HepG2 (cell line): ENCODE measurements around the gene FAM149A. TPM values are rescaled to one million over a fixed set of nuclear protein-coding genes. Genes with fewer than 3 reads are reported as not detected.

Experiments used
- GTF3A ChIP-seq: sonication (generic); formaldehyde crosslinking; conservative IDR thresholded peaks from 2 replicates; pipeline ENCODE4 v1.4.0; 2020; ENCODE audit warnings: mild to moderate bottlenecking, missing genetic modification reagents
- HNF4A ChIP-seq: sonication (generic); formaldehyde crosslinking; IDR thresholded peaks from 2 replicates; pipeline ENCODE4 v1.4.0; 2020; ENCODE audit warnings: missing genetic modification reagents
- IRF2 ChIP-seq: IDR thresholded peaks from 2 replicates; pipeline ENCODE4 v1.6.1; 2018; ENCODE audit warnings: missing genetic modification reagents, missing compliant biosample characterization
- KMT2A ChIP-seq: sonication (generic); formaldehyde crosslinking; IDR thresholded peaks from 2 replicates; pipeline ENCODE4 v1.4.0; 2020; ENCODE audit warnings: missing genetic modification reagents
- LCORL ChIP-seq, 2 experiments: fragments of 450-650 bp in 1 of 2; sonication (generic) in 1 of 2; formaldehyde crosslinking in 1 of 2; IDR thresholded peaks; 2 replicates each; pipeline versions ENCODE4 v1.5.0 to v1.6.1; 2017 to 2020; ENCODE audit warnings: antibody characterized with exemption in 1 of 2, missing genetic modification reagents in 1 of 2
- SMAD3 ChIP-seq: sonication (generic); formaldehyde crosslinking; IDR thresholded peaks from 2 replicates; pipeline ENCODE4 v1.4.0; 2020; ENCODE audit warnings: missing genetic modification reagents
- ZC3H13 ChIP-seq: sonication (generic); formaldehyde crosslinking; IDR thresholded peaks from 2 replicates; pipeline ENCODE4 v1.8.1; 2023; ENCODE audit warnings: mild to moderate bottlenecking, missing genetic modification reagents, moderate library complexity
- ZEB1 ChIP-seq: IDR thresholded peaks from 2 replicates; pipeline ENCODE4 v1.6.1; 2012; ENCODE audit warnings: mild to moderate bottlenecking, low read depth, inconsistent platforms; ENCODE audit not compliant: insufficient replicate concordance
- ZNF510 ChIP-seq: sonication (generic); formaldehyde crosslinking; IDR thresholded peaks from 2 replicates; pipeline ENCODE4 v1.4.0; 2020; ENCODE audit warnings: low read depth, mild to moderate bottlenecking, missing genetic modification reagents
- ZNF724P ChIP-seq: sonication (generic); formaldehyde crosslinking; IDR thresholded peaks from 2 replicates; pipeline ENCODE4 v1.8.0; 2022; ENCODE audit warnings: missing genetic modification reagents, borderline replicate concordance
- polyA plus RNA-seq, 8 experiments: library from polyadenylated mRNA; depleted of rRNA in 3 of 8; stranded (reverse) in 7 of 8; unstranded in 1 of 8; fragments of >200 nt; fragmentation: Illumina TruSeq in 4 of 8; extraction: Trizol in 4 of 8; gene quantifications; 2 replicates each; pipeline versions ENCODE4 v1.2.1 to v1.2.3, GENCODE V29; 2011 to 2016; ENCODE audit warnings: low read depth in 4 of 8, missing spikeins in 1 of 8, mixed read lengths in 1 of 8; ENCODE audit not compliant: insufficient read depth in 1 of 8
- total RNA-seq, 5 experiments: library from RNA; depleted of rRNA; stranded (reverse); fragments of >200 nt; fragmentation: Illumina TruSeq; extraction: Trizol; gene quantifications; 2 replicates each; pipeline ENCODE4 v1.2.3, GENCODE V29; 2016; ENCODE audit warnings: low read depth in 1 of 5
- TF ChIP-seq, protein P1 (sequence below): IDR thresholded peaks from 2 replicates; pipeline ENCODE4 v1.6.1; 2016; ENCODE audit warnings: missing genetic modification reagents, missing compliant biosample characterization
- TF ChIP-seq, protein P2 (sequence below): sonication (generic); formaldehyde crosslinking; IDR thresholded peaks from 2 replicates; pipeline ENCODE4 v1.4.0; 2020; ENCODE audit warnings: mild to moderate bottlenecking, low read depth, missing genetic modification reagents

Gene FAM149A
- total and polyA plus RNA-seq, 2 of the 13 experiments (the other 11 are each of a cell fraction or from before 2014, with no cell fraction given): not detected

DNA sequence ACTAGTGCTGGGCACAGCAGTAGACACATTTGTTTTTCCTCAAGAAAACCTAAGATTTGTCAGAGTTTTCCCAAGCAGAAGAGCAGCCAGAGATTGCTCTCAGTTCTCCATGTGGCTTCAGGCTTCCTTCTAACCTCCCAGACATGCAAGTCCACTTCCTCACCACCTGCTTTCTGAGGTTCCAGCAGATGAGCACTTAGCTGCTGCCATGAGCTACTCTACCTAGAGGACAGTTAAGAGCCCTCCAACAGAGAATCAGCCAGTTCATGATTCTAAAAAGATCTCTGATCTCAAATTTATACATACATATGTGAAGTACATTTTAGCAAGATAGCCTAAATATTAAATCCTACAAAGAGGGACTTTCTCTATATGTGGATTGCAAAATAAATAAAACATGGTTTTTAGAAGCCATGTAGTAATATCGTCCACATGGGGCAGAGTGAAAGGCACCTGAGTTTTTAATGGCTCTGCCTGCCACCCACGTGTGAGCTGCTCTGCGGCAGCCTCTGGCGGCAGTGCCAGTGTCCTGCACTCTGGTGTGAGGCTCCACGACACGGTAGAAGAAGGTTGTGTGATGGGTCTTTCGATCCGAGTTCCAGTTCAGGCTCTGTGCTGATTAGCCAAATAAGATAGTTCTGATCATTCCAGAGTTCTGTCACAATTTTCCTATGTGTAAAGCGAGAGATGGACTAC lies 97.2 kb downstream of the FAM149A start (continued):
- no peak for TF ChIP-seq LCORL (IDR thresholded peaks at IDR 0.05)
- 0 out of 2 replicates have a peak, but pooled peaks have one; percentile 22 for TF ChIP-seq LCORL (CRISPR knock-in tag; IDR thresholded peaks at IDR 0.05)
- TF ChIP-seq, protein P1, sequence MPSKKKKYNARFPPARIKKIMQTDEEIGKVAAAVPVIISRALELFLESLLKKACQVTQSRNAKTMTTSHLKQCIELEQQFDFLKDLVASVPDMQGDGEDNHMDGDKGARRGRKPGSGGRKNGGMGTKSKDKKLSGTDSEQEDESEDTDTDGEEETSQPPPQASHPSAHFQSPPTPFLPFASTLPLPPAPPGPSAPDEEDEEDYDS (CRISPR knock-in tag): no peak
- no peak for TF ChIP-seq ZC3H13 (CRISPR knock-in tag)
- no peak for TF ChIP-seq ZEB1
- TF ChIP-seq, protein P2, sequence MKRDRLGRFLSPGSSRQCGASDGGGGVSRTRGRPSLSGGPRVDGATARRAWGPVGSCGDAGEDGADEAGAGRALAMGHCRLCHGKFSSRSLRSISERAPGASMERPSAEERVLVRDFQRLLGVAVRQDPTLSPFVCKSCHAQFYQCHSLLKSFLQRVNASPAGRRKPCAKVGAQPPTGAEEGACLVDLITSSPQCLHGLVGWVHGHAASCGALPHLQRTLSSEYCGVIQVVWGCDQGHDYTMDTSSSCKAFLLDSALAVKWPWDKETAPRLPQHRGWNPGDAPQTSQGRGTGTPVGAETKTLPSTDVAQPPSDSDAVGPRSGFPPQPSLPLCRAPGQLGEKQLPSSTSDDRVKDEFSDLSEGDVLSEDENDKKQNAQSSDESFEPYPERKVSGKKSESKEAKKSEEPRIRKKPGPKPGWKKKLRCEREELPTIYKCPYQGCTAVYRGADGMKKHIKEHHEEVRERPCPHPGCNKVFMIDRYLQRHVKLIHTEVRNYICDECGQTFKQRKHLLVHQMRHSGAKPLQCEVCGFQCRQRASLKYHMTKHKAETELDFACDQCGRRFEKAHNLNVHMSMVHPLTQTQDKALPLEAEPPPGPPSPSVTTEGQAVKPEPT (CRISPR knock-in tag): no peak
- TF ChIP-seq ZNF724P (CRISPR knock-in tag): no peak
- TF ChIP-seq HNF4A (CRISPR knock-in tag): 0 out of 2 replicates have a peak, but pooled peaks have one; percentile 14
- TF ChIP-seq ZNF510: no peak
- no peak for TF ChIP-seq KMT2A (CRISPR knock-in tag)
- TF ChIP-seq GTF3A (CRISPR knock-in tag): no peak
- TF ChIP-seq SMAD3: no peak
- TF ChIP-seq IRF2 (CRISPR knock-in tag): 0 out of 2 replicates have a peak, but pooled peaks have one; percentile 48
